Kidney epithelial cell (primary cell): Measurements from ENCODE around the gene HMGB3. TPM values are rescaled to one million over a fixed set of nuclear protein-coding genes. Genes with fewer than 3 reads are reported as not detected.

Source experiments
- DNase-seq: peaks from one replicate; pipeline ENCODE4 v3.0.0-alpha.2; 2010; ENCODE audit warnings: low read depth
- H3K27me3 ChIP-seq: 2 replicates; pipeline ENCODE4 v1.6.0; 2011; ENCODE audit warnings: low read length; ENCODE audit not compliant: control insufficient read depth, insufficient read depth
- H3K36me3 ChIP-seq: 2 replicates; pipeline ENCODE4 v1.5.1; 2011; ENCODE audit warnings: low read length; ENCODE audit not compliant: control insufficient read depth, insufficient read depth
- H3K4me3 ChIP-seq: 2 replicates; pipeline ENCODE4 v1.5.1; 2011; ENCODE audit warnings: low read depth, mild to moderate bottlenecking, control low read depth, low read length
- CTCF ChIP-seq: IDR thresholded peaks from 2 replicates; pipeline ENCODE4 v1.5.1; 2011; ENCODE audit warnings: mild to moderate bottlenecking, moderate library complexity, low read length, control low read depth, inconsistent platforms; ENCODE audit not compliant: insufficient read depth, poor library complexity, severe bottlenecking
- total RNA-seq: library from RNA; depleted of rRNA; stranded (reverse); fragments of >200 nt; gene quantifications from 2 replicates; pipeline ENCODE4 v1.2.3, GENCODE V29; 2015

HMGB3 gene
- total RNA-seq, 1 donor from 2014 or later, result 44.6 TPM

DNA sequence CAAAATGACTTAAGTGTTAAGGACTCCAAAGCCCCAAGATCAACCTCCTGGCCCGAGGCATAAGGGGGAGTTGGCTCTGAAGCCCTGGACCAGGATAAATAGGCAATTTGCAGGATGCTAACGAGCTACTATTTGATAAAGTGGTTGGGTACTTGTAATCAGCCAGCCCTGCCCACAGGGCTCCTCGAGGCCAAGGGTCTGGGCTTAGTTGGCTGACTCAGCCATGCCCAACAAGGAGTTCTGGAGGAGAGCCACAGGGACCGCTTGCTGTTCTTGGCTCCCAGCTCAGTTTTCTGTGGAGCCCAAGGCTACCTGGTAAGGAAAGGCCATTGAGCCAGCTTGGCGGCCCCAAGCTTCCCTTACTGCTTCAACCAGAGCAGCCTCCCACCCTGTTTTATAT, 7.8 kb downstream of the HMGB3 start:
- TF ChIP-seq CTCF, result no peak
- no peaks in the 10 kb centered on the region for H3K27me3 ChIP-seq
- no peak for DNase-seq
- H3K36me3 ChIP-seq, result no peaks in the 10 kb centered on the region
- no peak overlapping the region for H3K4me3 ChIP-seq

- no peaks in the 10 kb centered on the region for H3K36me3 ChIP-seq
- DNase-seq, result no peak
- no peak for TF ChIP-seq CTCF
- H3K27me3 ChIP-seq, result no peaks in the 10 kb centered on the region
- H3K4me3 ChIP-seq, result no peak overlapping the region
Observed at GRCh38 chrX:151000861-151001331, 17.8 kb downstream of the HMGB3 start.

DNA sequence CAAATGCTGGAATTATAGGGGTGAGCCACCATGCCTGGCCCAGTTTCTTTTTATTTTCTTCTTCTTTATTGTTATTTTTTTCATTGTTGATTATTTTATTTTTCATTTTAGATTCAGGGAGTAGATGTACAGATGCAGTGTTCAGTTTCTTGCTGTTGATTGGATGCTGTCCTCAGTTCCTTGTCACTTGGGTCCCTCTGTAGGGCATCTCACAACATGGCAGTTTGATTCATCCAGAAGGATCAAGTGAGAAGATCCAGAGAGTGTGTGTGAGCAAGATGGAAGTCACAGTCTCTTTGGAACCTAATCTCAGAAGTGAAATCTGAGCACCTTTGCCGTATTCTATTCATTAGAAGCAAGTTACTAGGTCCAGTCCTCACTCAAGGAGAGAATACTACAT, 20.9 kb downstream of the HMGB3 start:
- Histone ChIP-seq H3K27me3 (no peaks in the 10 kb centered on the region), H3K4me3 (no peak overlapping the region), H3K36me3 (no peaks in the 10 kb centered on the region)
- no peak for DNase-seq
- no peak for TF ChIP-seq CTCF

GRCh38 chrX:151006410-151007109, 23.4 kb downstream of the HMGB3 start:
- DNase-seq, result no peak
- no peak overlapping the region for H3K4me3 ChIP-seq
- no peaks in the 10 kb centered on the region for H3K27me3 ChIP-seq
- TF ChIP-seq CTCF, result no peak
- H3K36me3 ChIP-seq, result no peaks in the 10 kb centered on the region

GRCh38 chrX:151009582-151009981, 26.4 kb downstream of the HMGB3 start:
- DNase-seq, result no peak
- H3K36me3 ChIP-seq, result no peaks in the 10 kb centered on the region
- no peaks in the 10 kb centered on the region for H3K27me3 ChIP-seq
- no peak overlapping the region for H3K4me3 ChIP-seq
- TF ChIP-seq CTCF, result no peak
